ENCODE measurements around the gene PDS5B. TPM values are rescaled to one million over a fixed set of nuclear protein-coding genes. Genes with fewer than 3 reads are reported as not detected.

Gene PDS5B
- total RNA-seq, 1 donor from 2014 or later = 19.6 TPM

DNA sequence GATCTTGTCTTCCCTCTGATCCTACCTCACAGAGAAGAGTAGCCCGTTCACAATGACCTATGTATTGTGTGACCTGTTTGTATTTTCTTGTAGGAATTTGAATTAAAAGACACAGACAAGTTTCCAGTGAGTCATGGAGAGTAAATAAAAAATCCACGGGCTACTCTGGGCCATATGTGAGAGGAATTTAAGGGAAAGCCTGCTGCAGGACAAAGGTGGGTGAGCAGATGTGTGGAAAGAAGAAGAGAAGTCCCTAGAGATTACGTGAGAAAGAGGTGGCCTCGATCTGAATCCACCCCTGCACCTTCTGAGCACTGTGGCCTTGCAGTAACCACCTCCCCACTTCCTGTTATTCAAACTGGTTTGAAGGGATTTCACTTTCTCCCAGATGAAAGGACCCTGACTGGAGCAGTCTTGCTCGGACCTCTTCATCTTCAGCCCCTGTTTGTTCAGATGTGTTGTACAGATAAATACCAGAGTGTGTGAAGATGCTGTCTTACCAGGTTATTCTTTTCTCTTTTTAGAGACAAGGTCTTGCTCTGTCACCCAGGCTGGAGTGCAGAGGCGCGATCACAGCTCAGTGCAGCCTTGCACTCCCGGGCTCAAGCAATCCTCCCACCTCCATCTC lies 205.4 kb downstream of the PDS5B start:
- TF ChIP-seq, protein P1, sequence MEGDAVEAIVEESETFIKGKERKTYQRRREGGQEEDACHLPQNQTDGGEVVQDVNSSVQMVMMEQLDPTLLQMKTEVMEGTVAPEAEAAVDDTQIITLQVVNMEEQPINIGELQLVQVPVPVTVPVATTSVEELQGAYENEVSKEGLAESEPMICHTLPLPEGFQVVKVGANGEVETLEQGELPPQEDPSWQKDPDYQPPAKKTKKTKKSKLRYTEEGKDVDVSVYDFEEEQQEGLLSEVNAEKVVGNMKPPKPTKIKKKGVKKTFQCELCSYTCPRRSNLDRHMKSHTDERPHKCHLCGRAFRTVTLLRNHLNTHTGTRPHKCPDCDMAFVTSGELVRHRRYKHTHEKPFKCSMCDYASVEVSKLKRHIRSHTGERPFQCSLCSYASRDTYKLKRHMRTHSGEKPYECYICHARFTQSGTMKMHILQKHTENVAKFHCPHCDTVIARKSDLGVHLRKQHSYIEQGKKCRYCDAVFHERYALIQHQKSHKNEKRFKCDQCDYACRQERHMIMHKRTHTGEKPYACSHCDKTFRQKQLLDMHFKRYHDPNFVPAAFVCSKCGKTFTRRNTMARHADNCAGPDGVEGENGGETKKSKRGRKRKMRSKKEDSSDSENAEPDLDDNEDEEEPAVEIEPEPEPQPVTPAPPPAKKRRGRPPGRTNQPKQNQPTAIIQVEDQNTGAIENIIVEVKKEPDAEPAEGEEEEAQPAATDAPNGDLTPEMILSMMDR (IDR thresholded peaks at IDR 0.05; ENCODE audit: insufficient read depth, low read length, poor library complexity, severe bottlenecking) = no peak
- no peak overlapping the region for H3K4me3 ChIP-seq (ENCODE audit: low read depth, low read length)
- no peaks in the 10 kb centered on the region for H3K36me3 ChIP-seq (ENCODE audit: control insufficient read depth, insufficient read depth, low read length)
- no peaks in the 10 kb centered on the region for H3K27me3 ChIP-seq (ENCODE audit: control insufficient read depth, insufficient read depth, low read length)
- DNase-seq (ENCODE audit: low read depth) = no peak

DNA sequence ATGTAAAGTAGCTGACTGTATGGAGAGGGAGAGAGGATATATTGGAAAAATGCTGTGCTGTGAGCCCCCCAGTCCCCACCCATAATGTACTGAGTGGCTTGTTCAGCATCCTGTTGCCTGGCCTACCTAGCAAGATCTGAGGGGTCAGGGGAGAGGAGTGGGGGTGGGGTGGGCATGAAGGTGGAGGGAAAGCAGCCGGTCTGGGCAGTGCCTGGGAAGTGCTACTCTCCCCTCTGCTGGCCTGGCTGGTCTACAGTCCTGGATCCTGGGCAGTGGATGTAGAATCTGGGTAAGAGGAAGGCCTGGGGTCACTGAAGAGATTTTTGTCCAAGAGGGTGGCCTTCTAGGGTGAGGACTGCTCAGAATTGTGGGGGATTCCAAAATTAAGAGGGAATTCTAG lies 210.5 kb downstream of the PDS5B start:
- Histone ChIP-seq H3K27me3 (ENCODE audit: control insufficient read depth, insufficient read depth, low read length) (no peaks in the 10 kb centered on the region), H3K36me3 (ENCODE audit: control insufficient read depth, insufficient read depth, low read length) (no peaks in the 10 kb centered on the region), H3K4me3 (ENCODE audit: low read depth, low read length) (no peak overlapping the region)
- TF ChIP-seq, protein P1 (IDR thresholded peaks at IDR 0.05; ENCODE audit: insufficient read depth, low read length, poor library complexity, severe bottlenecking) = no peak
- no peak for DNase-seq (ENCODE audit: low read depth)

DNA sequence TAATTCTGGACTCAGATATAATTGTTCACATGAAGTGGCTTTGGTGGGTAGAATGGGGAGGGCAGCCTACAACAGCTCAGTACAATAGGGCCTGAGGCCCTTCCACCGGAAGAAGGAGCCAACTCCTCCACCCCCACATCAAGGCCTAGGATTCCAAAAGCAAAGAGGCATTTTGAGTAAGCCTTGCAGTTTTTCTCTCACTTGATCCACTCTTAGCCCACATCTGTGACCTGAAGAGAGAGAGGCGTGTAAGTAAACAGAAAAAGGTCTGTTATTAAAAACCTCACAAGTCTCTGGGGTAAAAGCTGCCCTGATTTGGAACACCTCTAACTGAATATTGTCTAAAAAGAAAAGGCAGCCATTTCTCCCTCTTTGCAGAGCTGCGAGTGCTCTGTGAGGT lies 215.9 kb downstream of the PDS5B start:
- TF ChIP-seq, protein P1 (IDR thresholded peaks at IDR 0.05; ENCODE audit: insufficient read depth, low read length, poor library complexity, severe bottlenecking) = no peak
- no peak for DNase-seq (ENCODE audit: low read depth)
- H3K4me3 ChIP-seq (ENCODE audit: low read depth, low read length) = no peak overlapping the region
- no peaks in the 10 kb centered on the region for H3K27me3 ChIP-seq (ENCODE audit: control insufficient read depth, insufficient read depth, low read length)
- H3K36me3 ChIP-seq (ENCODE audit: control insufficient read depth, insufficient read depth, low read length) = no peaks in the 10 kb centered on the region

DNA sequence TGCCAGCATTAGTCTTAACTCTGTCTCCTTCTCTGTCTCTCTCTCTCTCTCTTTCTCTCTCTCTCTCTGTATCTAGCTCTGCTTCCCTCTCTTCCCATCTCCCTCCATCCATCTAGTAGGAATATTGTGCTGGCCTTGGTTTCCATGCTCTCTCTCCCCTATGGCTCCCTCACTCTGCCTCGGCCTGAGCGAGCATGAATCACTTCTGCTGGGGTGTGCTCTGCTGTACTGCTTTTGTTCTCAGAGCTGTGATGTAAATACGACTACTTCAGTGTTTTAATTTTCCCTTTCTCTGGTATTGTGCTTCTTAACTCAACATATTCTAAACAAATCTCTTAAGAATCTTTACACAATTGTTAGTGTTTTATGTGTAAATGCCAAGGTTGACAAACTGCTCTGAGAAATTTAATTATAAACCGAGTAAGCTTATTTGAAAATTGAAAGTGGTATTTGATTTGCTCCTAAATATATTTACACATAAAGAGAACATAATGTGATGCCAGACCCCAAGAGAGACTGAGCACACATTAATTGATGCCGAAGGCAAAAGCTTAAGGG lies 218.5 kb downstream of the PDS5B start:
- no peaks in the 10 kb centered on the region for H3K27me3 ChIP-seq (ENCODE audit: control insufficient read depth, insufficient read depth, low read length)
- no peaks in the 10 kb centered on the region for H3K36me3 ChIP-seq (ENCODE audit: control insufficient read depth, insufficient read depth, low read length)
- H3K4me3 ChIP-seq (ENCODE audit: low read depth, low read length) = no peak overlapping the region
- TF ChIP-seq, protein P1 (IDR thresholded peaks at IDR 0.05; ENCODE audit: insufficient read depth, low read length, poor library complexity, severe bottlenecking) = no peak
- DNase-seq (ENCODE audit: low read depth) = no peak

DNA sequence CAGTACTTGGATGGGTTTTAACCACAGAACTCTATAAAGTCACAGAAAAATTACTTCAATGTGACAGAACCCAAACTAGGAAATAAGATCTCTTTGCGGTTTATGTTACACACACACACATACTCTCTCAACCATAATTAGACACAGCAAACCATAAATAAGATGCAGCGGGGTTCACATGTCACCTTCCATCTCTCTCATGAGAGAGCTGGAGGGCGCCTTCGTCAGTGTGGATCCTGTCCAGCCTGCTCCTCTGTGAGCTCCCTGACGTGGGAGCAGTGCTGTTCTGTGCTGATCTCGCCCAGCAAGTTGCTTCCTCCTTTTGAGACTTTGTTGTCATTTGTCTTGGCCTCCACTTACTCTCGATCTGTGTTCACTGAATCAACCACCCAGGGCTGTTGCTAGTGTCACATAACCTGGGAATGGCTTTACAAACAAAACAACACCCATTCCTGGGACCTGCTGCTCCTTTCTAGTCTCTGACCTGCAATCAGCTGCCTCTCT lies 225.1 kb downstream of the PDS5B start:
- DNase-seq (ENCODE audit: low read depth) = no peak
- H3K27me3 ChIP-seq (ENCODE audit: control insufficient read depth, insufficient read depth, low read length) = no peaks in the 10 kb centered on the region
- H3K4me3 ChIP-seq (ENCODE audit: low read depth, low read length) = no peak overlapping the region
- no peaks in the 10 kb centered on the region for H3K36me3 ChIP-seq (ENCODE audit: control insufficient read depth, insufficient read depth, low read length)
- TF ChIP-seq, protein P1 (IDR thresholded peaks at IDR 0.05; ENCODE audit: insufficient read depth, low read length, poor library complexity, severe bottlenecking) = no peak
